H1 (cell line): ENCODE data around the gene NAGS. TPM values are rescaled to one million over a fixed set of nuclear protein-coding genes. Genes with fewer than 3 reads are reported as not detected.

Experiments used
- CHD1 ChIP-seq: IDR thresholded peaks from 2 replicates; pipeline ENCODE4 v1.6.1; 2012; ENCODE audit warnings: low read depth, low read length, improper control_type of control experiment
- JUND ChIP-seq: IDR thresholded peaks from 2 replicates; pipeline ENCODE4 v1.6.1; 2011; ENCODE audit warnings: mild to moderate bottlenecking, improper control_type of control experiment, low read length
- MAFK ChIP-seq: IDR thresholded peaks from 2 replicates; pipeline ENCODE4 v1.6.1; 2012; ENCODE audit warnings: low read depth, mild to moderate bottlenecking, improper control_type of control experiment, low read length
- PHF8 ChIP-seq: fragments of 200-600 bp; sonication (generic); conservative IDR thresholded peaks from 2 replicates; pipeline ENCODE4 v1.7.1; 2012; ENCODE audit warnings: low read depth, mild to moderate bottlenecking, inconsistent platforms, low read length, moderate library complexity
- SAP30 ChIP-seq: fragments of 300-600 bp; sonication (generic); IDR thresholded peaks from 2 replicates; pipeline ENCODE4 v1.7.1; 2012; ENCODE audit warnings: low read length, moderate library complexity, mild to moderate bottlenecking, inconsistent platforms; ENCODE audit not compliant: insufficient read depth, insufficient replicate concordance
- SIX5 ChIP-seq: IDR thresholded peaks from 2 replicates; pipeline ENCODE4 v1.6.1; 2011; ENCODE audit warnings: mild to moderate bottlenecking, low read depth, low read length
- YY1 ChIP-seq: IDR thresholded peaks from 2 replicates; pipeline ENCODE4 v1.6.1; 2011; ENCODE audit warnings: low read depth, mild to moderate bottlenecking, low read length
- polyA plus RNA-seq, 7 experiments: library from polyadenylated mRNA; depleted of rRNA in 3 of 7; stranded (reverse) in 5 of 7; unstranded in 2 of 7; fragments of >200 nt in 5 of 7; fragments of 200-250 nt in 2 of 7; gene quantifications; 1 replicate in 5 of 7; 2 replicates in 1 of 7; 4 replicates in 1 of 7; pipeline versions ENCODE4 v1.2.1 to v1.2.3, GENCODE V29; 2011 to 2013; ENCODE audit warnings: missing spikeins in 2 of 7, mixed read lengths in 2 of 7
- total RNA-seq: library from RNA; stranded (reverse); fragmentation: NEBNext Ultra II Directional; extraction: Animal tissue kit (Norgen Biotek cat#: 25700); gene quantifications from 2 replicates; pipeline ENCODE4 v1.2.1, GENCODE V29; 2021
- TF ChIP-seq, protein P1 (sequence below): IDR thresholded peaks from 2 replicates; pipeline ENCODE4 v1.6.1; 2012; ENCODE audit warnings: inconsistent platforms

NAGS gene
- total and polyA plus RNA-seq, 2 of the 8 experiments (the other 6 are each of a cell fraction or from before 2014, with no cell fraction given) = 4.0 to 5.1 TPM

DNA sequence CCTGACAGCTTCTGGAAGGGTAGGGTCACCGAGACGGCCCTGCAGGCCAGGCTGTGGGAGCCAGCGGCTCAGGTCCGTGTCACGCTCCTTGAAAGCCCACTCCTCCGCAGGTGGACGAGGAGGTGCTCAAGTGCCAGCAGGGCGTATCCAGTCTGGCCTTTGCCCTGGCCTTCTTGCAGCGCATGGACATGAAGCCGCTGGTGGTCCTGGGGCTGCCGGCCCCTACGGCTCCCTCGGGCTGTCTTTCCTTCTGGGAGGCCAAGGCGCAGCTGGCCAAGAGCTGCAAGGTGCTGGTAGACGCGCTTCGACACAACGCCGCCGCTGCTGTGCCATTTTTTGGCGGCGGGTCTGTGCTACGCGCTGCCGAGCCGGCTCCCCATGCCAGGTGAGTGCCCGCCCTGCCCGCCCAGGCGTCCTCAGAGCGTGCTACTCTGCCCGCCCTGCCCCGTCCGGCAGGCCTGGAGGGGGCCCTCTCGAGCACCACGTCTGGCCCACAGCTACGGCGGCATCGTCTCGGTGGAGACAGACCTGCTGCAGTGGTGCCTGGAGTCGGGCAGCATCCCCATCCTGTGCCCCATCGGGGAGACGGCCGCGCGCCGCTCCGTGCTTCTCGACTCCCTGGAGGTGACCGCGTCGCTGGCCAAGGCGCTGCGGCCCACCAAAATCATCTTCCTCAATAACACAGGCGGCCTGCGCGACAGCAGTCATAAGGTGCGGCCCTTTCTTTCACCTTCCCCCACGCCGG, 1.3 kb downstream of the NAGS start (continued):
- TF ChIP-seq PHF8 (no peak; the same call in 1 of the 2 replicates), SAP30 (peak; percentile 23), SIX5 (no peak), YY1 (peak; percentile 49; the same call in 1 of the 2 replicates), CHD1 (no peak), MAFK (no peak), JUND (no peak)
- TF ChIP-seq, protein P1, sequence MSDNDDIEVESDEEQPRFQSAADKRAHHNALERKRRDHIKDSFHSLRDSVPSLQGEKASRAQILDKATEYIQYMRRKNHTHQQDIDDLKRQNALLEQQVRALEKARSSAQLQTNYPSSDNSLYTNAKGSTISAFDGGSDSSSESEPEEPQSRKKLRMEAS = peak; percentile 74
